NCI-H510A treated with DMSO at 0.1 percent for 48 hours (cell line): ENCODE data around the gene EFCC1.
"Not testable (repeated sequence)": the region's sequence is repeated elsewhere in the genome, so short reads cannot be mapped to it uniquely, and the experiment has no call there.

Source experiments
- DNase-seq: peaks from one replicate; lab custom pipeline; 2025; lab: John Stamatoyannopoulos, UW

EFCC1 gene

GRCh38 chr3:129054605-129055104 lies 53.6 kb downstream of the EFCC1 start:
- DNase-seq = peak; percentile 26

DNA sequence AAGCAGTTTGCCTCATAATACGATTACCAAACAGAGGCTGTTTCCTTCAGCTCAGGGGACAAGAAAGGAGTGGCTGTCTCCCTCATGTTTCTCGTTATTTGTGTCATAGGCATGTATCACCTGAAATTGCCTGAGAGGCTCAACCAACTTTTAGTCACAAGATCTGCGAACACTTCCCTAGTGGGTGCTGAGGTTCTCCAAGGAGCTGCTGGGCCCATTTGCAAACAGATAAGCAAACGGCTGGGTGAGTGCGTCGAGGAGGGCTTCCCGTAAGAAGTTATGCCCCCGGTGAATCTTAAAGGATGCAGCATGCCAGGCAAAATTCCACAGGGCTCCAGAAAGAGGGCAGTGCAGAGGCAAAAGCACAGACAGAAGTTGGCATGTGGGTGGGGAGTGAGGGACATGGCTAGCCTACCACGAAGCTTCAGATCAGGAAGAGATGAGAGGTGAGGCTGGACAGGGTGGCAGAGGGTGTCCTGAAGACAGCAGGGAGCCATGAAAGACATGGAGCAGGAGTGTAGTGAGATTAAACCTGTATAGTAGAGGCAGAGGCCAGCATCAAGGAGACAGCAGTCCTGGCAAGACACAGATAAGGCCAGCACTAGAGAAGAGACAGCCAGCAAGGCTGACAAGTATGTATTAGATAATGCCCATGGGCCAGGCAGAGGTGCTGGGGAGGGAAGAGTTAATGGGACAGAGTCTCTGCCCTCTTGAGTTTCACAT lies 55.5 kb downstream of the EFCC1 start:
- no peak for DNase-seq

DNA sequence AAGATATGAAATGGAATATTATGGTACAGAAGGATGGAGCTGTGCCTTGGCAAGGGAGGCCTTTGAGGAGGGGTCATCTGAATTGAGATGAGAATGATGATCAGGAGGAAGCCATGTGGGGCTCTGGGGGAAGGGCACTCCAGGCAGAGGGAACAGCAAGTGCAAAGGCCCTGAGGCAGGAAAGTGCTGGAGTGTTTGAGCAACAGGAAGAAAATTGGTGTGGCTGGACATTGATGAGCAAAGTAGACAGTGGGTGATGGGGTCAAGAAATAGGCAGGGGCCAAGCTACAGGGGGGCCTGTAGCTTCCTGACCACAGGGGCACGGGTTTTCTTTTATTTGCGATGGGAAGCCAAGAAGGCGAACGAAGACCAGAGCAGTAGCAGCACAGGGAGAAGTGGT lies 56.1 kb downstream of the EFCC1 start:
- DNase-seq = no peak

DNA sequence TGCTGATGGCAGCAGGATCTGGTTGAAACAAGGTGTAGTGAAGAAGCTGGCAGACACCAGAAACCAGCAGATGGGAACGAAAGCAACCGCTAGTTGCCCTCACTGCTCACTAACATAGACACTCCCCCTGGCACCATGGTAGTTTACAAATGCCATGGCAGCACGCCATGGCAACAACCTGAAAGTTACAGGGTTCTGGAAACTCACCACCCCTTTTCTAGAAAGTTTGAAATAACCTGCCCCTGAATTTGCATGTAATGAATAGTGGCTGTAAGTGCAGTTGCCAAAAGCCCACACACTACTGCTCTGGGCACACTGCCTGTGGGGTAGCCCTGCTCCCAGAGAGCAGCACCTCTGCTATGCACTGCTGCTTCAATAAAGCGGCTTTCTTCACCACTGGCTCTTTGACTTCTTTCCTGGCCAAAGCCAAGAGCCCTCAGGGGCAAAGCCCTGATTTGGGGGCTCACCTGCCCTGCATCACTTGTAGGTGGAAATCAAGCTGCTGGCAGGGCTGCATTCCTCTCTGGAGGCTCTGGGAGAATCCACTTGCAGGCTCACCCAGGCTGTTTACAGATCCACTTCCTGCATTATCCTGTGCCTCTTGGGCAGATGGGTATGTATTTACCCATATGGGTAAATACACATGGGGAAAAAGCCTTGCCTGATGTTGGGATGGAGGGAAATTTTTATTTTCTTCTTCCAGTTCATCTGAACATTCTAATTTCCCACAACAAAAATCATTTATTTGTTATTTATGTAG lies 57.5 kb downstream of the EFCC1 start:
- peak; percentile 61 for DNase-seq

- no peak for DNase-seq
Measured at GRCh38 chr3:129059311-129059958, 58.3 kb downstream of the EFCC1 start.

DNA sequence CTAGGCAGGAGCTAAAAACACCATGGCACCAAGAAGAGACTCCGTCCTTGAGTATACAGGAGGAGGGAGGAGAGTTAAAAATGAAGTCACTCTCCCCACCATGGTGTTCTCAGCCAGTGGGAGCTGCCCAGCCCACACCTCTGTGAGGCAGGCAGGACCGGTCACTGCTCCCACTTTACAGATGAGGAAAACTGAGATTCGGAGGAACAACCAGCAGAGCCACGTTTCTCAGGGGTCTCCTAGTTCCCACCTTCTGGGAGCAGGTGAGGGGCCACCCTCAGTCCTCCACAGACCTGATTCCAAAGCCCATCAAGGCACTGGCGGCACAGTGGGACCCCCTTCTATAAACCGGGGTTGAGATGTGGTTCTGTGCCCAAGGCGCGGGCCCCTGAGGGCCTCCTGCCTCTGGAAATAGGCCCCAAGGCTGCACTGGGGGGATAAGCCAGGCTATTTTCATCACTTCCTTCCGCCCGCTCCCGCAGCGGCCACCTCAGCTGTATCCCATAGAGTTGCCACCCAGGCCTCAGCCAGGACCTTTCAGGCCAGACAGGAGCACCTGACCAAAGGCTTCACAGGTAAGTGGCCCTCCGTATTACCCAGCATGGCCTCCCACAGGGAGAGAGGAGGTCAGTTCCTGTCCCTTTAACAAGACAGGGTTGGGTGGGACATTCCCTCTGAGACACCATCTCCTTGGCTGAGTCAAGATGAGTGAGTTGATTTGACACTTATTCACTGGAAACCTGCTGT lies 59.3 kb downstream of the EFCC1 start, which contains the start of gene GP9:
Gene GP9, plus strand, starts transcription at position 504 of the 747 bp plus-strand sequence. CDS start 961 bp downstream, outside the sequence.
- DNase-seq = no peak

DNA sequence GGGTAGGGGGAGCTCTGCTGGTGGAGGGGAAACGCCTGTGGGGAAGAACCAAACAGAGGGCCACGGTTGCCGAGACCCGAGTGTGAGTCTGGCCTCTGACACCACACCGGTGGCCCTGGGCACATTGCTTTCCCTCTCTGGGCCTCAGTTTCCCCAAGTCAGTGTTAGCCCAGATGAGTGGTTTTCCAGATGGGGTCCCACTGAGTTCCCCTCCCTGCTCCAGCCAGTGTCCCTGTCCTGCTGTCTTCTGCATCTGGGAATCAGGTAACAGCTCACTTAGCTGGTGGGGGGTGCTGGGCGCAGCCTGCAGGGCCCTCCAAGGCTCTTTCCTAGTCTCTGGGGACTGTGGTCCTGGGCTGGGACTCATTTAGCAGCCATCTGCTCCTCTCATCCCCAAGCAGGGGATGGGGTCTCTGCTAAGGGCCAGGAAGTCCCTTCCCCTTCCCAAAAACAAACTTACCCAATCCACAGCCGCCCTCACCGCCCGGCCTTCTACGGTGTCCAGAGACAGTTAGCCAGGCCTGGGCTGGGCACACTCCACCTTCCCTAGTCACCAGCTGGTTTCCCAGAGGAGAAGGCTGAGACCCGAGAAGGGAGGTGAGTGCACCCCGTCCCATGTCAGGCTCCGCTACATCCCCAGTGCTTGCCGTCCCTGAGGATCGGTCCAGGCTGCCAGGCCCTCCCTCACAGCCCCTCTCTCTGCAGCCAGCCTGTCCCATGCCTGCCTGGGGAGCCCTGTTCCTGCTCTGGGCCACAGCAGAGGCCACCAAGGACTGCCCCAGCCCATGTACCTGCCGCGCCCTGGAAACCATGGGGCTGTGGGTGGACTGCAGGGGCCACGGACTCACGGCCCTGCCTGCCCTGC lies 60.2 kb downstream of the EFCC1 start:
- DNase-seq = no peak

DNA sequence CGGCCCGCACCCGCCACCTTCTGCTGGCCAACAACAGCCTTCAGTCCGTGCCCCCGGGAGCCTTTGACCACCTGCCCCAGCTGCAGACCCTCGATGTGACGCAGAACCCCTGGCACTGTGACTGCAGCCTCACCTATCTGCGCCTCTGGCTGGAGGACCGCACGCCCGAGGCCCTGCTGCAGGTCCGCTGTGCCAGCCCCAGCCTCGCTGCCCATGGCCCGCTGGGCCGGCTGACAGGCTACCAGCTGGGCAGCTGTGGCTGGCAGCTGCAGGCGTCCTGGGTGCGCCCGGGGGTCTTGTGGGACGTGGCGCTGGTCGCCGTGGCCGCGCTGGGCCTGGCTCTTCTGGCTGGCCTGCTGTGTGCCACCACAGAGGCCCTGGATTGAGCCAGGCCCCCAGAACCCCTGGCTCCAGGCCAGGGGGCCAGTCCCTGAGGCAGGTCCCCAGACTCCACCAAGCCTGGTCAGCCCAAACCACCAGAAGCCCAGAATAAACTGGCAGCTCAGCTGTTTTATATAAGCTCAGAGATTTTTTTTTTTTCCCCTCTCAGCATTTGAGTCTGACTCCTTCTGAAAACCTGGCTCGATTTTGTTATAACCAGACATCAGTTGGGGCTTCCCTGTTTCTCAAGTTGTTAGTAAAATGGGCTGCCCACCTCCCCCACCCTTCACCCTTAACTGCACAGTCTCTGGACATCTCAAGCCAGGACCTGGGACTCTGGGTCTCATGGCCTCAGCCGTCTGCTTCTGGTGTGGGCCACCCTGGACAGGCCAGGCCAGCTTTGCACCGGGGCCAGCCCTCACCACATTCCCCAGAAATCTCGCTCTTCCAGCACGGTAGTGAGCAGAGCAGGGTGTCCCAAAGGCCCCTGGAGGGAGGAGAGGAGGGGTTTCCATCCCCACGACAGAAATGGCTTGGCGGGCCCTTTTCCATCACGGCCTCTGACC lies 61.1 kb downstream of the EFCC1 start:
- DNase-seq = no peak

DNA sequence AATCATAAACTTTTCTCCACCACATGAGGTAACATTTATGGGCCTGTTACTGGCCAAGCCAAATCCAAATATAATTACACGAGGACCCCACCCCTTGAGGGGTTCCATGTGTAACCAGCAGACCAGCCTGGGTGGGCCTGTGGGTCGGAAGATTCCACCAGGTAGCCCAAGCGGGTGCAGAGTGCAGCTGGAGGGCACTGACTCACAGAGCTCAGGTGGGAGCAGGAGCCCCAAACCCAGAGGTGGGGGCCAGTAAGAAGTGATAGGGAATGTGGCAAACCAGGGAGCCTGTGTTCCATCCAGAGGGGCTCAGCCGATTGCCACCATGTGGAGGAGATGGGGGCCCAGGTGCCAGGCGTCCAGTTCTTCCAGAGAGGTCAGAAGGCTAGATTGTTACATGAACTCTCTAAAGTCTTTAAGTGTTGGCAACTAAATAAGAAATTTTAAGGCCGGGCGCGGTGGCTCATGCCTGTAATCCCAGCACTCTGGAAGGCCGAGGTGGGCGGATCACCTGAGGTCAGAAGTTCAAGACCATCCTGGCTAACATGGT lies 62.1 kb downstream of the EFCC1 start:
- no peak for DNase-seq

DNA sequence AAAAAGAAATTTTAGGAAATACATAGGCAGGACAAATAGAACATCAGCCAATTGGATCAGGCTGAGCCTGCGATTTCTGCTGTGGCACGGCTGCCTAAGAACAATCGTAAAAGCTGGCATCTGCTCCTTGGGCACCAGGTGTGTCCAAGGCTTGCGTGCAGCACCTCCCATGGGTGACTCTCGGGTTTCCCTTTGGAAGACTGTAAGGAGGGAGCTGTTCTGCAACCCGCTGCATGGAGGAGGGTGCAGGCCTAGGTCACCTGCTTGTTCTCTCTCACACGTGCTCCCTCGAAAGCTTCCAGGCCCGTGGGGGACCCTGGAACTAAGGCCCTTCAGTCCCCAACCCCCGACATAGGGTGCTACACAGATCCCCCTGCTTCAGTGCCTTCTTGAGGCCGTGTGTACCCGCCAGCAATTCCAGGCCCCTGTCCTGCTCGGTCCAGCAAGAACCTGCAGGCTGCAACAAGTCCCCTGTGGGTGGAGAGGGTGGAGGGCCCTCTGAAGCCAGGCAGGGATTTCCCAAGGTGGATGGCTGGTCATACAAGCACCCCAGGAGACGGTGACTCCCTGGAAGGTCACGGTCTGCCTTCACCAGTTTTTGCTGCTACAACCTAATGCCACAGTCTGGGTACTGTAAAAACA lies 62.9 kb downstream of the EFCC1 start:
- peak; percentile 57 for DNase-seq

GRCh38 chr3:129065016-129065719 lies 64.1 kb downstream of the EFCC1 start:
- DNase-seq = peak; percentile 16

DNA sequence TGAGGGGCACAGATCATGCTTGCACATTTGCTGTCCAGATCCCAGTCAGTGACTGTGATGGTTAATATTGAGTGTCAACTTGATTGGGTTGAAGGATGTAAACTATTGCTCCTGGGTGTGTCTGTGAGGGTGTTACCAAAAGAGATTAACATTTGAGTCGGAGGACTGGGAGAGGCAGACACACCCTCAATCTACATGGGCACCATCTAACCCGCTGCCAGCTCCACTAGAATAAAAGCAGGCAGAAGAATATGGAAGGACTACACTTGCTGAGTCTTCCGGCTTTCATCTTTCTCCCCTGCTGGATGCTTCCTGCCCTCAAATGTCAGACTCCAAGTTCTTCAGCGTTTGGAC lies 64.6 kb downstream of the EFCC1 start:
- DNase-seq = no peak

- DNase-seq = not testable (repeated sequence)
Measured at GRCh38 chr3:129067719-129068118, 66.6 kb downstream of the EFCC1 start.

DNA sequence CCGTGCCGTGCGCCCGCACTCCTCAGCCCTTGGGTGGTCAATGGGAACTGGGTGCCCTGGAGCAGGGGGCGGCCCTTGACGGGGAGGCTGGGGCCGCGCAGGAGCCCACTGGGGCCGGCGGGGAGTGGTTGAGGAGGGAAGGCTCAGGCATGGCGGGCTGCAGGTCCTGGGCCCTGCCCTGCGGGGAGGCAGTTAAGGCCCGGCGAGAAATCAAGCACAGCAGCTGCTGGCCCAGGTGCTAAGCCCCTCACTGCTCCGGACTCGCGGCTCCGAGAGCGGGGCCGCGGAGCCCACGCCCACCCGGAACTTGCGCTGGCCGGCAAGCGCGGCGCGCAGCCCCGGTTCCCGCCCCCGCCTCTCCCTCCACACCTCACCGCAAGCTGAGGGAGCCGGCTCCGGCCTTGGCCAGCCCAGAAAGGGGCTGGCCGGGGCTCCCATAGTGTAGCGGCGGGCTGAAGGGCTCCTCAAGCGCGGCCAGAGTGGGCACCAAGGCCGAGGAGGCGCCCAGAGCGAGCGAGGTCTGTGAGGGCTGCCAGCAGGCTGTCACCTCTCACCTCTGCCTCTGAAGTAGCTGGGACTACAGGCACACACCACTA lies 67.3 kb downstream of the EFCC1 start:
- DNase-seq = no peak

DNA sequence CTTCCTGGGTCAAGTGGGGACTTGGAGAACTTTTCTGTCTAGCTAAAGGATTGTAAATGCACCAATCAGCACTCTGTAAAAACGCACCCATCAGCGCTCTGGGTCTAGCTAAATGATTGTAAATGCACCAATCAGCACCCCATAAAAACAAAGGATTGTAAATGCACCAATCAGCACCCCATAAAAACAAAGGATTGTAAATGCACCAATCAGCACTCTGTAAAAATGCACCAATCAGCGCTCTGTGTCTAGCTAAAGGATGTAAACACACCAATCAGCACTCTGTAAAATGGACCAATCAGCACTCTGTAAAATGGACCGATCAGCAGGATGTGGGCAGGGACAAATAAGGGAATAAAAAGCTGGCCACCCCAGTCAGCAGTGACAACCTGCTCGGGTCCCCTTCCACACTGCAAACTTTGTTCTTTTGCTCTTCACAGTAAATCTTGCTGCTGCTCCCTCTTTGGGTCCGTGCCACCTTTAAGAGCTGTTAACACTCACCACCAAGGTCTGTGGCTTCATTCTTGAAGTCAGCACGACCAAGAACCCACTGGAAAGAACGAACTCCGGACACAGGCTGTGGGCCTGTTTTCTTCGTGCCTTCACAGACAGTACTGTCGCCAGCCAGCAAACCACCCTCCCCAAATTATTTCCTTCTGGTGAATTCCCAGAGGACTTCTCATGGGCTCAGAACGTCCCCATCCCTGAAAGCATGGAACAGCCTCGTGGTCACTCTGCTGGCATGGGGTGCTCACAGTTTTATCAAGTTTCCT lies 68.4 kb downstream of the EFCC1 start:
- DNase-seq = not testable (repeated sequence)

- DNase-seq = no peak
Measured at GRCh38 chr3:129070086-129070885, 69.2 kb downstream of the EFCC1 start.
